DMS79 treated with DMSO at 0.1 percent for 48 hours (cell line): Measurements from ENCODE around the gene RBMX.
"Not testable (repeated sequence)": the region's sequence is repeated elsewhere in the genome, so short reads cannot be mapped to it uniquely, and the experiment has no call there.

Source experiments
- DNase-seq: peaks from one replicate; lab custom pipeline; 2025; lab: John Stamatoyannopoulos, UW

RBMX gene

DNA sequence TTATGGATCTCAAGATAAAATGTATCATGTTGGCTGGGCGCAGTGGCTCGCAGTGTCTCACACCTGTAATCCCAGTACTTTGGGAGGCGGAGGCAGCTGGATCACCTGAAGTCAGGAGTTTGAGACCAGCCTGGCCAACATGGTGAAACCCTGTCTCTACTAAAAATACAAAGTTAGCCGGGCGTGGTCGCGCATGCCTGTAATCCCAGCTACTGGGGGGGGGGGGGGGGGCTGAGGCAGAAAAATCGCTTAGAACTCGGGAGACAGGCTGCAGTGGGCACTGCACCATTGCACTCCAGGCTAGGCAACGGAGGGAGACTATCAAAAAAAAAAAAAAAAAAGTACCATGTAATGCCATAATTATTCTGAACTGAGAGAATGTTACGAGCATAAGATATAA lies 2.1 kb downstream of the RBMX start:
- no peak for DNase-seq

GRCh38 chrX:136874114-136874513 lies 6.4 kb downstream of the RBMX start:
- DNase-seq, result not testable (repeated sequence)

- not testable (repeated sequence) for DNase-seq
Observed at GRCh38 chrX:136873210-136873609, 7.3 kb downstream of the RBMX start.

GRCh38 chrX:136872091-136872700 lies 8.3 kb downstream of the RBMX start:
- no peak for DNase-seq

DNA sequence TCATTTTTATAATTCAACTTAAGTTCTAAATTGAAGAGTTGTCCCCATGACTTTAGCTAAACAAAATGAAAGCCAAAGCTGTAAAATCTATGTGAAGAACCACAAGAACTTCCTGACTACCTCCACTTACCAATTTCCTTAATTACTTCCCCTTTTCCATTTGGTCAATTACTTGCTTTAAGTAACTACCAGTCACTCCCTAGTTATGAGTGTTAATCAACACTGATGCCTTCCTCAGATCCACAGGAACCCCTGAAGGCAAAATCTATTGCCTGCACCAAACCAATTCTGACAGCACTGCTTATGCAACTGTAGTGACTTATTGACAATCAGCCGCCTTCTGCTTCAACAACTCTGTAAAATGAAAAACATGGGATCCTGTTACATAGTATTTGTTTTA lies 10.5 kb downstream of the RBMX start:
- DNase-seq, result no peak

DNA sequence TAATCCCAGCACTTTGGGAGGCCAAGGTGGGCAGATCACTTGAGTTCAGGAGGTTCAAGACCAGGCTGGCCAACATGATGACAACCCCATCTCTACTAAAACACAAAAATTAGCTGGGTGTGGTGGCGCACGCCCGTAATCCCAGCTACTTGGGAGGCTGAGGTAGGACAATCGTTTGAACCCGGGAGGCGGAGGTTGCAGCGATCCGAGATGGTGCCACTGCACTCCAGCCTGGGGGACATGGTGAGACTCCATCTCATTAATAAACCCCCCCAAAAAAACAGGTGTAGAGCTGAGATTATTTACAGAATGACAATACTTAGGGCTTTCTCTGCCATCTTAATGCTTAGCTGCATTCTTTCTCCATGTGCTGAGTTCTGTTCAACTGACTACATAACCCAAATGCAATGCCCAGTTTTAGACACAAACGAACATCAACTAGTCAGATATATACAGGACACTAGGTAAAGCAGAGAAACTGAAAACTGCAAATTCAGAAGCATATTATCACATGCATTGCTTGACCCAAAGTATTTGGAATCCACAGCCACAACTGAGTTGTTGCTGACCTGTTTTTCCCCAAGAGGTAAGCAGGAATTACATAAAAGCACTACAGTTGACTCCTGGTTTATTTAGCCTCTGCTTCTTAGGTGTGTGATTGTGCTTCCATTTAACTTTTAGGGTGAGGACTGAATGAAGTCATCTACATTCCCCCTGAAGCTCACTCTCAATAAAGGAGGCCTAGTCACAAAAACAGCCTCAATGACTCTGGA lies 12.1 kb downstream of the RBMX start:
- no peak for DNase-seq

GRCh38 chrX:136867518-136867917 lies 13.0 kb downstream of the RBMX start:
- DNase-seq, result no peak

DNA sequence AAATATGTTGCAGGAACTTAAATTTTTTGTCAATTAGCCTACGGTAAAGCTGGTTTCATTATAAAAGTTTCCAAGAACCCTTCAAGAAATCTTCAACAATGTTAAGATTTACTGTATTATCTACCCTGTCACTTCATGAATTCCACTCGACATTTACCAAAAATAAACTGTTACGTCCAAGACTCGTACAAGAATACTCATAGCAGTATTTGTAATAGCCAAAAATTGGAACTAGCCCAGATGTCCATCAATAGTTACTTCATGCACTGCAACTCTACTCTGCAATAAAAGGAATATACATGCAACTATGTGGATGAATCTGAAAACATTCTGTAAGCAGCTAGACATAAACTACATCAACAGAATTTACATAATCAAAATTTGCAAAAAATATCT lies 13.4 kb downstream of the RBMX start:
- no peak for DNase-seq

GRCh38 chrX:136866337-136867095 lies 14.0 kb downstream of the RBMX start:
- no peak for DNase-seq

DNA sequence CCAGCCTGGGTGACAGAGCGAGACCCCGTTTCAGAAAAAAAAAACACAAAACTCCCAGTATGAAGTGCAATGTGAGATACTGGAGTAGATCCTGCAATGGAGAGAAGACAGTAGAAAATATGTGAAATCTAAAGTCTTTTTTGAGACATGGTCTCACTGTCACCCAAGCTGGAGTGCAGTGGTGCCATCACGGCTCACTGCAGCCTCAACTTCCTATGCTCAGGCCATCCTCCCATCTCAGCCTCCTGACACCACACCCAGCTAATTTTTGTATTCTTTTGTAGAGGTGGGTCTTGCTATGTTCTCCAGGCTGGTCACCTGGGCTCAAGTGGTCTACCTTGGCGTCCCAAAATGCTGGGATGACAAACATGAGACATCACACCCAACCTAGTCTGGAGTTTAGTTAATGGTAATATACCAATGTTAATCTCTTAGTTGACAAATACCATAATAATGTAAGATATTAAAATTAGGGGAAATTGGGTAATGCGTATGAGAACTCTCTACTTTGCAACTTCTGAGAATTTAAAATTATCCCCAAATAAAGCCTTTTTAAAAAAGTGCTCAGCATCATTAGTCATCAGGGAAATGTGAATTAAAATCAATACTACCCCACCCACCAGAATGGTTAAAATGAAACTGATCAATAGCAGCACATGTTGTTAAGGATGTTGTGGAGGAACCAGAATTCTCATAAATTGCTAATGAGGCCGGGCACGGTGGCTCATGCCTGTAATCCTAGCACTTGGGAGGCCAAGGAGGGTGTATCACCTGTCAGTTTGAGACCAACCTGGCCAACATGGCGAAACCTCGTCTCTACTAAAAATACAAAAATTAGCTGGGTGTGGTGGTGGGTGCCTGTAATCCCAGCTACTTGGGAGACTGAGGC lies 15.0 kb downstream of the RBMX start:
- no peak for DNase-seq

DNA sequence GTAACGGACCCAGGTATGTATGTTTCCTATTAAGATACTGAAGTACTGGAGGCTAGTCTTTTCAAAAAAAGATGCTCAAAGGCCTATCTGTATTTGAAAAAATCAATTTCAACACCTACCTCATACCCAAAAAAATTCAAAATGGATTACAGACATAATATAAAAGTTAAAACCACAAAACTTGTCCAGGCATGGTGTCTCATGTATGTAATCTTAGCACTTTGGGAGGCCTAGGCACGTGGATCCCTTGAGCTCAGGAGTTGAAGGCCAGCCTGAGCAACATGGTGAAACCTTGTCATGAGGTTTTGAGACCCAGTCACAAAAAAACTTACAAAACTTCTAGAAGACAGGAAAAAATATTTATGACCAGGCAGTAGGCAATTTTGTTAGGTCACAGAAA lies 16.7 kb downstream of the RBMX start:
- no peak for DNase-seq

DNA sequence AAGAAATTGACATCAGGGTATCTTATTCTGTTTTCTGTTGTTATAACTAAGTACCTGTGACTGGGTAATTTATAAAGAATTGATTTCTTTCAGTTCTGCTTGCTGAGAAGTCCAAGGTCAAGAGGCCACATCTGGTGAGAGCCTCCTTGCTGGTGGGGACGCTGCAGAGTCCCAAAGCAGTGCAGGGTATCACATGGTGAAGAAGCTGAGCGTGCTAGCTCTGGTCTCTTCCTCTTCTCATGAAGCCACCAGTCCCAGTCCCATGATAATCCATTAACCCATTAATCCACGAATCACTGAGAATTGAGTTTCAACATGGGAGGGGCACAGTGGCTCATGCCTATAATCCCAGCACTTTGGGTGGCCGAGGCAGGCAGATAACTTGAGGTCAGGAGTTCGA lies 18.0 kb downstream of the RBMX start:
- DNase-seq, result no peak

- no peak for DNase-seq
Observed at GRCh38 chrX:136861877-136862276, 18.6 kb downstream of the RBMX start.

DNA sequence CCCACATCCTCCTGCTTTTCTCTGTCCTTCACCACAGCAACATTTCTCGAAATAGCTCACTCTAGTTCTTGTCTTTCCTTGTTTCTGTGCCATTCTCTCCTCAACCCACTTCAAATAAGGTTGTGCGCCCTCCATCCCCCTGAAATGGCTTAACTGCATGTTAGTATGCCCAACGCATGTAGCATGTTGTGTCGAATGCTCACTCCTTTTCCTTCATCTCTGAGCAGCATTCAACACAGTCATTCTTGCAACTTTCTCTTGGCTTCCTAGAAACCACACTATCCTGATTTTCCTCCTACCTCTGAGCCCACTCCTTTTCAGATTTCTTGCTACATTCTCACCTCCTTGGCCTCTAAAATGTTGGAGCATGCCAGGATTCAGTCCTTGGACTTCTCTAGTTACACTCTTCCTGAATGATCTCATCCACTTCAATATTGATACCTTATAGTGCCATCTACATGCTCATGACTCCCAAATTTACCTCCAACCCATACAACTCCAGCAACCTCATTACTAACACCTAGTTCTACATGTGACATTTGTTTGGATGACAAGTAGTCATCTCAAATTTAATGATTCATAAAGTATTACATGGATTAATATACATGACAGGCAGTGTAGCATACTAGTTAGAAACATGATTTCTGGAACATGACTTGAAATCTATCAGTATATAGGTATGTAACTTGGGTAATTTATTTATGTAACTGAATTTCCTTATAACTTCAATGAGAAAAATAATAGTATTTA lies 22.3 kb downstream of the RBMX start:
- DNase-seq, result no peak

DNA sequence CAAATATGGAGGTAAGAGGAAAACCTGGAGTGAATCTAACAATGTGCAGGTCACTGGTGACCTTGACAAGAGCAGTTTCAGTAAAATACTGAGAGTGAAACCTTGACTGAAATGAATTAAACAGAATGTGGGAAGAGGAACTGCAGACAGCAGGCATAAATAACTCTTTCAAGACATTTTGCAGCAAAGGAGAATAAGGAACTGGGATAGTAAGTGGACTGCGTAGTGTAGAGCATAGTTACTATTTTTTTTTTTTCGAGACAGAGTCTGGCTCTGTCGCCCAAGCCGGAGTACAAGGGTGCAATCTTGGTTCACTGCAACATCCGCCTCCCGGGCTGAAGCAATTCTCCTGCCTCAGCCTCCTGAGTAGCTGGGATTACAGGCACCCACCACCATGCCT lies 24.0 kb downstream of the RBMX start:
- DNase-seq, result no peak

DNA sequence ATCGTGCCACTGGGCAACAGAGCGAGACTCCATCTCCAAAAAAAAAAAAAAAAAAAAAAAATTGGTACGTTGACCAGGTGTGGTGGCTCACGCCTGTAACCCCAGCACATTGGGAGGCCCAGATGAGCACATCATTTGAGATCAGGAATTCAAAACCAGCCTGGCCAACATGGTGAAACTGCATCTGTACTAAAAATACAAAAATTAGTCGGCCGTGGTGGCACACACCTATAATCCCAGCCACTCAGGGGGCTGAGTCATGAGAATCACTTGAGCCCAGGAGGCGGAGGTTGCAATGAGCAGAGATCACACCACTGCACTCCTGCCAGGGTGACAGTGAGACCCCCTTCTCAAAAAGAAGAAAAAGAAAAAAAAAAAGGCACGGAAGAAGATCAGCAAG lies 24.5 kb downstream of the RBMX start:
- DNase-seq, result no peak

- DNase-seq, result no peak
Observed at GRCh38 chrX:136851526-136851925, 29.0 kb downstream of the RBMX start.

DNA sequence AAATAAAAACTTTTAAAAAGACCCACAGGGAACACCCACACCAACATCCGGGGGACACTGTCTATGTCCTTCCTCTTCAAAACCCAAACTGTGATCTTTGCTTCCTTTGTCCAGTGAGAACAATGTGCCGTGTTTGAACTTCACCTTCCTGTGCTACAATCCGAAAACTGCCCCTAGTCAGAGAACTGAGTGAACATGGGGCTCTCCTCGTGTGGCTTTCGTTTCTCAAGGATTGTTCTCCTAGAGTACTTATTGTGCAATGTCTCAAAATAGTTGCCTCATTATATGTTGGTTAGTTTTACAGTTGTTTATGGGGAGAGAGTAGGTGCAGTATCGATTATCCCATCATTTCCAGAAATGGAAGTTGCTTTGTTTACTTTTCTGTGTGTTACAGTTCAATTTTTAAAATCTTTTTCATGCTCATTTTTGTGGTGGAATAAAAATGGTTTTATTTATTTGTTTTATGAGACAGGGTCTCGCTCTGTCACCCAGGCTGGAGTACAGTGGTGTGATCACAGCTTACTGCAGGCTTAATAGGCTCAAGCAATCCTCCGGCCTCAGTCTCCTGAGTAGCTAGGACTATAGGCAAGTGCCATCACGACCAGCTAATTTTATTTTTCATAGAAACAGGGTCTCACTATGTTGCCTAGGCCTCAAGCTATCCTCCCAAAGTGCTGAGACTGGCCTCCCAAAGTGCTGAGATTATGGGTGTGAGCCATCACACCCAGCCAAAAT lies 29.9 kb downstream of the RBMX start:
- no peak for DNase-seq

GRCh38 chrX:136849395-136849794 lies 31.1 kb downstream of the RBMX start:
- no peak for DNase-seq

DNA sequence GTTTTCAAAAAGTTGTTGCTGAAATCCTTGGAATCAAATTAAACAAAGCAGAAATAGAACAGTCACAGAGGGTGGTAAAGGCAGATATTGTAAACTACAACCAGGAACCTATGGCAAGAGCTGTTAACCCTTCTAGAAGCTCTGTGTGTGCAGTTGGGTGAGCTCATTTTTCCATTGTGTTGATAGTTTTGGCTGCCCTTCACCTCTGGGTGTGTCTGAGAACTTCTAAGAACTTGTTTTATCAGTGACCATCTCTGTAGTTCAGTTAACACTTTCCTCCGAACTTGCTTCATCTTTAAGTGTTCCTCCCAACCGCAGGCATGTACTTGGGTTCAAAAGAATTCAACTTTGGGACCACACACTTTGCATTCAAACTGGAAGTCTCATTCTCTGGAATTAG lies 32.7 kb downstream of the RBMX start:
- DNase-seq, result no peak

GRCh38 chrX:136839196-136839595 lies 41.3 kb downstream of the RBMX start:
- no peak for DNase-seq
